DND-41 (cell line): ENCODE data around the gene UTRN.

Experiments used
- EZH2 ChIP-seq: IDR thresholded peaks from 3 replicates; pipeline ENCODE4 v1.6.1; 2012; ENCODE audit warnings: borderline replicate concordance, low read depth, mild to moderate bottlenecking, moderate library complexity, low read length, inconsistent platforms; ENCODE audit not compliant: severe bottlenecking
- TF ChIP-seq, protein P1 (sequence below): IDR thresholded peaks from 2 replicates; pipeline ENCODE4 v1.5.1; 2012; ENCODE audit warnings: borderline replicate concordance, low read length, moderate library complexity, mild to moderate bottlenecking; ENCODE audit not compliant: poor library complexity, severe bottlenecking; ENCODE audit errors: extremely low read depth

DNA sequence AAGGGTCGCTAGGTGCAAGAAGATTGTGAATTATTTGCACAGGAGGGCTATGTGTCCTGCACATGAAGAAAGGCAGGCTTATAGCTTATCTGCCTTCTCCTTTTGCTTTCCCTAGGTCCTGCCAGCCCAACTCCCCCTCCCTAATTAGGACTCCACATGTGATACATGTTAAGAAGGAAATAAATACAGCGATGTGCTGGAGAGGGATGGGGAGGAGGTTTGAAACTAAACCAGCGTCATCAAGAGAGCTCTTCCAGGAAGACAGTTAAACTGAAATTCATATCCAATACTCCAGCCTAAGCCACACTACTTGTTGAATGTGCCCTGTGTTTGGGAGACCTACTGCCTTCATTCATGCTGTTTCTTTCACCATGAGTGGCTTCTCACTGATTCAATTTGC, 34.9 kb upstream of the UTRN start:
- TF ChIP-seq, protein P1, sequence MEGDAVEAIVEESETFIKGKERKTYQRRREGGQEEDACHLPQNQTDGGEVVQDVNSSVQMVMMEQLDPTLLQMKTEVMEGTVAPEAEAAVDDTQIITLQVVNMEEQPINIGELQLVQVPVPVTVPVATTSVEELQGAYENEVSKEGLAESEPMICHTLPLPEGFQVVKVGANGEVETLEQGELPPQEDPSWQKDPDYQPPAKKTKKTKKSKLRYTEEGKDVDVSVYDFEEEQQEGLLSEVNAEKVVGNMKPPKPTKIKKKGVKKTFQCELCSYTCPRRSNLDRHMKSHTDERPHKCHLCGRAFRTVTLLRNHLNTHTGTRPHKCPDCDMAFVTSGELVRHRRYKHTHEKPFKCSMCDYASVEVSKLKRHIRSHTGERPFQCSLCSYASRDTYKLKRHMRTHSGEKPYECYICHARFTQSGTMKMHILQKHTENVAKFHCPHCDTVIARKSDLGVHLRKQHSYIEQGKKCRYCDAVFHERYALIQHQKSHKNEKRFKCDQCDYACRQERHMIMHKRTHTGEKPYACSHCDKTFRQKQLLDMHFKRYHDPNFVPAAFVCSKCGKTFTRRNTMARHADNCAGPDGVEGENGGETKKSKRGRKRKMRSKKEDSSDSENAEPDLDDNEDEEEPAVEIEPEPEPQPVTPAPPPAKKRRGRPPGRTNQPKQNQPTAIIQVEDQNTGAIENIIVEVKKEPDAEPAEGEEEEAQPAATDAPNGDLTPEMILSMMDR: no peak
- no peak for TF ChIP-seq EZH2
